SK-N-SH (cell line): ENCODE data around the gene RAB24.

ENCODE experiments used
- CHD2 ChIP-seq: fragments of 150-350 bp; IDR thresholded peaks from 2 replicates; pipeline ENCODE4 v1.6.1; 2018; ENCODE audit warnings: low read length; ENCODE audit not compliant: partially characterized antibody
- EP300 ChIP-seq, 2 experiments: IDR thresholded peaks; 2 replicates each; pipeline versions ENCODE4 v1.4.0 to v1.6.1; 2012; ENCODE audit warnings: borderline replicate concordance in 1 of 2, low read depth in 1 of 2, low read length in 1 of 2
- EZH2phosphoT487 ChIP-seq: fragments of 200-600 bp; sonication (generic); IDR thresholded peaks from 2 replicates; pipeline ENCODE4 v1.6.1; 2017; ENCODE audit warnings: low read depth, mixed run types, mild to moderate bottlenecking, antibody characterized with exemption, moderate library complexity, borderline replicate concordance
- GATA2 ChIP-seq: sonication (generic); formaldehyde crosslinking; IDR thresholded peaks from 2 replicates; pipeline ENCODE4 v1.5.0; 2020; ENCODE audit warnings: mild to moderate bottlenecking, missing genetic modification reagents
- JUND ChIP-seq: IDR thresholded peaks from 2 replicates; pipeline ENCODE4 v1.4.0; 2012
- NRF1 ChIP-seq: IDR thresholded peaks from 2 replicates; pipeline ENCODE4 v1.6.1; 2012; ENCODE audit warnings: low read depth, mild to moderate bottlenecking, low read length
- POLR2AphosphoS5 ChIP-seq: IDR thresholded peaks from 2 replicates; pipeline ENCODE4 v1.6.1; 2012; ENCODE audit warnings: low read depth, low read length
- RFX5 ChIP-seq: IDR thresholded peaks from 2 replicates; pipeline ENCODE4 v1.6.1; 2012; ENCODE audit warnings: mild to moderate bottlenecking, improper control_type of control experiment, low read length
- TF ChIP-seq, protein P1 (sequence below): IDR thresholded peaks from 2 replicates; pipeline ENCODE4 v1.6.1; 2012; ENCODE audit warnings: mild to moderate bottlenecking, low read depth, low read length, moderate library complexity
- TF ChIP-seq, protein P2 (sequence below): fragments of 200-600 bp; sonication (generic); IDR thresholded peaks from 2 replicates; pipeline ENCODE4 v1.6.1; 2017; ENCODE audit warnings: antibody characterized with exemption, mild to moderate bottlenecking, moderate library complexity
- TF ChIP-seq, protein P3 (sequence below): fragments of 150-350 bp; IDR thresholded peaks from 2 replicates; pipeline ENCODE4 v1.6.1; 2017; ENCODE audit warnings: antibody characterized with exemption, low read length, low read depth, borderline replicate concordance

DNA sequence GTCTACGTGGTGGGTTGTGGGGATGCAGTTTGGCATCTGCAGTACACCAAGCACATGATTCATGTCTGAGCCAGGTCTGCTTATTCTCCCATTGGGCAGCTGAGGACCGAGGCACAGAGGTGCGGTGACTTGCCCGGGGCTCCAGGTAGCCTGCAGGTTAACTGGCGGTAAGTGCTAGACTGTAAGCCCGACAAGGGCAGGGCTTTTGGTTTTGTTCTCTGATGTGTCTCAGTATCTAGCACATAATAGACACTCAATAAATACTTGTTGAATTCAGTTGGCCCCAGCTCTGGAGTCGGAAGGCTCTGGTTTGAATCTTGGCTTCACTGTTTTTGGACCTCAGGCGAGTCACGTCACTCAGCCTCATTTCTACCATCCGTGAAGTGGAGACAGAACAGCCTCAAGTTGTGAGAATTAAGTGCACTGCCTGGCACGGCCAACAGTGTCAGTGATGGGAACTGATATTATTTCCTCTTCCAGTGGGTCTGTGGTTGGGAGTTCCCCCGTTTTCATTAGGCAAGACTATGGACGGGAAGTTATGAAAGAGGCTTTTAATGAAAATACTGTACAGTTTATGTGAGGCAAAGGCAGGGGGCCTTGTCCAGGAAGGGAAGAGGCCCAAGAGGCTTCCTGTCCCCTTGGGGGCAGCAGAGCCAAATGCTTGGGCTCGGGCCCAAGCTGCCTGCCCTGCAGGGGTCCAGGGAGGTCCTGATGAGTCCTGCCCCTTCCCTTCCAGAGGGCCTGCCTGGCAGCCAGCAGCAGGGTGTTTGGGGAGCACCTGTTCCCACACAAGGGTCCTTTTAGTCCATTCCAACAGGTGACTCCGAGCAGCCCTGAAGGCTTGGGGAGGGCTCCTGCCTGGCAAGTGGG is 3.4 kb upstream of the RAB24 start:
- TF ChIP-seq, protein P1, sequence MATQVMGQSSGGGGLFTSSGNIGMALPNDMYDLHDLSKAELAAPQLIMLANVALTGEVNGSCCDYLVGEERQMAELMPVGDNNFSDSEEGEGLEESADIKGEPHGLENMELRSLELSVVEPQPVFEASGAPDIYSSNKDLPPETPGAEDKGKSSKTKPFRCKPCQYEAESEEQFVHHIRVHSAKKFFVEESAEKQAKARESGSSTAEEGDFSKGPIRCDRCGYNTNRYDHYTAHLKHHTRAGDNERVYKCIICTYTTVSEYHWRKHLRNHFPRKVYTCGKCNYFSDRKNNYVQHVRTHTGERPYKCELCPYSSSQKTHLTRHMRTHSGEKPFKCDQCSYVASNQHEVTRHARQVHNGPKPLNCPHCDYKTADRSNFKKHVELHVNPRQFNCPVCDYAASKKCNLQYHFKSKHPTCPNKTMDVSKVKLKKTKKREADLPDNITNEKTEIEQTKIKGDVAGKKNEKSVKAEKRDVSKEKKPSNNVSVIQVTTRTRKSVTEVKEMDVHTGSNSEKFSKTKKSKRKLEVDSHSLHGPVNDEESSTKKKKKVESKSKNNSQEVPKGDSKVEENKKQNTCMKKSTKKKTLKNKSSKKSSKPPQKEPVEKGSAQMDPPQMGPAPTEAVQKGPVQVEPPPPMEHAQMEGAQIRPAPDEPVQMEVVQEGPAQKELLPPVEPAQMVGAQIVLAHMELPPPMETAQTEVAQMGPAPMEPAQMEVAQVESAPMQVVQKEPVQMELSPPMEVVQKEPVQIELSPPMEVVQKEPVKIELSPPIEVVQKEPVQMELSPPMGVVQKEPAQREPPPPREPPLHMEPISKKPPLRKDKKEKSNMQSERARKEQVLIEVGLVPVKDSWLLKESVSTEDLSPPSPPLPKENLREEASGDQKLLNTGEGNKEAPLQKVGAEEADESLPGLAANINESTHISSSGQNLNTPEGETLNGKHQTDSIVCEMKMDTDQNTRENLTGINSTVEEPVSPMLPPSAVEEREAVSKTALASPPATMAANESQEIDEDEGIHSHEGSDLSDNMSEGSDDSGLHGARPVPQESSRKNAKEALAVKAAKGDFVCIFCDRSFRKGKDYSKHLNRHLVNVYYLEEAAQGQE: no peak
- no peak for TF ChIP-seq GATA2 (CRISPR knock-in tag)
- no peak for TF ChIP-seq EP300 (IDR thresholded peaks at IDR 0.05; ENCODE audit: borderline replicate concordance in 1 of 2, low read depth in 1 of 2, low read length in 1 of 2)
- TF ChIP-seq POLR2AphosphoS5: 0 out of 2 replicates have a peak, but pooled peaks have one; percentile 29
- TF ChIP-seq RFX5: no peak
- TF ChIP-seq, protein P2, sequence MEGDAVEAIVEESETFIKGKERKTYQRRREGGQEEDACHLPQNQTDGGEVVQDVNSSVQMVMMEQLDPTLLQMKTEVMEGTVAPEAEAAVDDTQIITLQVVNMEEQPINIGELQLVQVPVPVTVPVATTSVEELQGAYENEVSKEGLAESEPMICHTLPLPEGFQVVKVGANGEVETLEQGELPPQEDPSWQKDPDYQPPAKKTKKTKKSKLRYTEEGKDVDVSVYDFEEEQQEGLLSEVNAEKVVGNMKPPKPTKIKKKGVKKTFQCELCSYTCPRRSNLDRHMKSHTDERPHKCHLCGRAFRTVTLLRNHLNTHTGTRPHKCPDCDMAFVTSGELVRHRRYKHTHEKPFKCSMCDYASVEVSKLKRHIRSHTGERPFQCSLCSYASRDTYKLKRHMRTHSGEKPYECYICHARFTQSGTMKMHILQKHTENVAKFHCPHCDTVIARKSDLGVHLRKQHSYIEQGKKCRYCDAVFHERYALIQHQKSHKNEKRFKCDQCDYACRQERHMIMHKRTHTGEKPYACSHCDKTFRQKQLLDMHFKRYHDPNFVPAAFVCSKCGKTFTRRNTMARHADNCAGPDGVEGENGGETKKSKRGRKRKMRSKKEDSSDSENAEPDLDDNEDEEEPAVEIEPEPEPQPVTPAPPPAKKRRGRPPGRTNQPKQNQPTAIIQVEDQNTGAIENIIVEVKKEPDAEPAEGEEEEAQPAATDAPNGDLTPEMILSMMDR: no peak
- no peak for TF ChIP-seq CHD2
- TF ChIP-seq EZH2phosphoT487: no peak
- TF ChIP-seq NRF1: no peak
- TF ChIP-seq, protein P3, sequence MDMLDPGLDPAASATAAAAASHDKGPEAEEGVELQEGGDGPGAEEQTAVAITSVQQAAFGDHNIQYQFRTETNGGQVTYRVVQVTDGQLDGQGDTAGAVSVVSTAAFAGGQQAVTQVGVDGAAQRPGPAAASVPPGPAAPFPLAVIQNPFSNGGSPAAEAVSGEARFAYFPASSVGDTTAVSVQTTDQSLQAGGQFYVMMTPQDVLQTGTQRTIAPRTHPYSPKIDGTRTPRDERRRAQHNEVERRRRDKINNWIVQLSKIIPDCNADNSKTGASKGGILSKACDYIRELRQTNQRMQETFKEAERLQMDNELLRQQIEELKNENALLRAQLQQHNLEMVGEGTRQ: no peak
- TF ChIP-seq JUND: no peak
